GM19023 (cell line): Measurements from ENCODE around the gene SPTLC1.
"Not testable (repeated sequence)": the region's sequence is repeated elsewhere in the genome, so short reads cannot be mapped to it uniquely, and the experiment has no call there.

Experiments
- ATAC-seq: cut with Tn5 transposase; IDR thresholded peaks from one replicate; pipeline ENCODE4 v1.9.1; 2021; ENCODE audit warnings: mild to moderate bottlenecking, moderate library complexity; ENCODE audit not compliant: unreplicated experiment

SPTLC1 gene

GRCh38 chr9:92033991-92034390 is 81.2 kb downstream of the SPTLC1 start:
- ATAC-seq: no peak

- no peak for ATAC-seq
Observed at GRCh38 chr9:92033307-92033706, 81.9 kb downstream of the SPTLC1 start.

- ATAC-seq: no peak
Observed at GRCh38 chr9:92032891-92033290, 82.3 kb downstream of the SPTLC1 start.

- no peak for ATAC-seq
Observed at GRCh38 chr9:92030367-92030766, 84.8 kb downstream of the SPTLC1 start.

- no peak for ATAC-seq
Observed at GRCh38 chr9:92029553-92029952, 85.7 kb downstream of the SPTLC1 start.

- no peak for ATAC-seq
Observed at GRCh38 chr9:92026206-92027002, 88.8 kb downstream of the SPTLC1 start.

- not testable (repeated sequence) for ATAC-seq
Observed at GRCh38 chr9:92021785-92022541, 93.2 kb downstream of the SPTLC1 start.

GRCh38 chr9:92019658-92020057 is 95.6 kb downstream of the SPTLC1 start:
- ATAC-seq: no peak

GRCh38 chr9:92010705-92011536 is 104.3 kb downstream of the SPTLC1 start:
- no peak for ATAC-seq

- ATAC-seq: not testable (repeated sequence)
Observed at GRCh38 chr9:92010253-92010652, 105.0 kb downstream of the SPTLC1 start.

GRCh38 chr9:92008041-92008440 is 107.2 kb downstream of the SPTLC1 start:
- ATAC-seq: no peak

- ATAC-seq: no peak
Observed at GRCh38 chr9:92004045-92004392, 111.2 kb downstream of the SPTLC1 start.

- no peak for ATAC-seq
Observed at GRCh38 chr9:92003308-92004044, 111.7 kb downstream of the SPTLC1 start.

GRCh38 chr9:92001948-92002347 is 113.3 kb downstream of the SPTLC1 start:
- ATAC-seq: not testable (repeated sequence)

- ATAC-seq: no peak
Observed at GRCh38 chr9:92001244-92001643, 114.0 kb downstream of the SPTLC1 start.

GRCh38 chr9:91995000-91995655 is 120.1 kb downstream of the SPTLC1 start:
- no peak for ATAC-seq

- ATAC-seq: no peak
Observed at GRCh38 chr9:91994422-91994821, 120.8 kb downstream of the SPTLC1 start.

- no peak for ATAC-seq
Observed at GRCh38 chr9:91992461-91993041, 122.7 kb downstream of the SPTLC1 start.

GRCh38 chr9:91991721-91992341 is 123.4 kb downstream of the SPTLC1 start:
- no peak for ATAC-seq
